ENCODE results near the gene SFTPD.
"Not testable (repeated sequence)": the region's sequence is repeated elsewhere in the genome, so short reads cannot be mapped to it uniquely, and the experiment has no call there.

The SFTPD gene

GRCh38 chr10:79923669-79924068, 25.2 kb downstream of the SFTPD start:
- no peak for DNase-seq

DNA sequence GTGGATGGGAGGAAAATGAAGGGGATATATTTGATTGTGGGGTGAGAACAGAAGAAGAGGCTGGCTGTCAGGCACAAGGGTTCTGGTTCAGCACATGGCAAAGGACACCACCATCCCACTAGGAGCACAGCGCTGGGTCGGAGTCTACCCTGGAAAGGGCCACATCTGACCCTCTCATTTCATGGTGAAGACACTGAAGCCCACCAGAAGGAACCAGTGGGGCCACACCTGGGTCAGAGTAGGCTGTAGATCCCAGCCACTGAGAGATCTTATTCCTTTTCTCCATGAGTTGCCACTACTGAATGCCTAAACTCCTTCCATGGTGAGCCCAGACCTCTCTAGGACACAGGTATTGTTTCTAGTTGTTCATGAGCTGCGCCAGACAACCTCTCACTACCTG, 25.8 kb downstream of the SFTPD start:
- no peak for DNase-seq

DNA sequence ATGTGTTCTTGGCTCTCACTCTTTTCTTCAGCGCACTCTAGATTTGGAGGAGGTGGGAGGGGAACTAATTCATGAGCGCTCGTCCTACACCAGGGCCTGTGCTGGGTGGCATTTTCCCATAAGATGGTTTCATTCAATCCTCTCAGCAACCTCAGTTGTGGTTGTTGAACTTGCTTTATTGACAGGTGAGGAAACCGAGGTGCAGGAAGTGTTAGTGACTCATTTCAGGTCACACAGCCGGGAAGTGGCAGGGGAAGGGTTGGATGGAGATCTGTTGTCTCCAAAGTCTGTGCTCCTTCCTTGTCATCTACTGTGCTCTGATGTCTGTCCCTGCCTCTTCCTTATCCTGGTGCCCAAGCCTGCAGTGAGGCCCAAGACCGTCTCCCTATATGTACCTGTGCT, 26.9 kb downstream of the SFTPD start:
- not testable (repeated sequence) for DNase-seq

DNA sequence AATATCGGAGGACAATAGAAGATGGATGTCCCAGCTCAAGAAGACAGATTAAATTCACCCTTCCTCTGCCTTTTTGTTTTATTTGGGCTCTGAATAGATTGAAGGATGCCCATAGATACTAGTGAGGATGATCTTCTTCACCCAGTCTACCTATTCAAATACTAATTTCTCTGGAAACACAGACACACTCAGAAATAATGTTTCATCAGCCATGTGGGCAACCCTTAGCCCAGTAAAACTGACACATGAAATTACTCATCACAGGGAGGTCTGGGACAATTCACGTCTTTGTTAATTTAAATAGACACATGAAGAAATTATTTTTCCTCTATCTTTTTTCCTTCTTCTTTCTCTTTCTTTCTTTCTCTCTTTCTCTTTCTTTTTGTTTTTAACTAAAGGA, 33.1 kb downstream of the SFTPD start:
- DNase-seq = not testable (repeated sequence)

GRCh38 chr10:79914512-79914911, 34.4 kb downstream of the SFTPD start:
- DNase-seq = not testable (repeated sequence)

DNA sequence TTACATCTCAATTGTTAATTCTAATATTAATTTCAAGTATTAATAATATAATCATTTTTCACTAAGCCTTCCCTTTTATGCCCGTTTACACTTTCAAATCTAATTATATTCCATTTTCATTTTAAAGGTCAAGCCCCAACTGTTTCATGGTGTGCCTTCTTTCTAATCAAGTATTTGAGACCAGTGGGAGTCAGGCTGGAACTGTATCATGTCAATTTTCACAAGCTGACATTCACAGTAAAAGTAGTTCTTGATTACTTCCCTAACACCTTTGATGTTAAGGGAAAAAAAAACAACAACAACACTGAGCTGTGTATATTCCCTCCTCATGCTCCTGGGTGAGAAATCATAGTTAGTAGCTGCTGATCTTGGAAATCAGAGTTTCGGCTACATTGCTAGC, 38.1 kb downstream of the SFTPD start:
- no peak for DNase-seq

GRCh38 chr10:79910344-79910743, 38.6 kb downstream of the SFTPD start:
- no peak for DNase-seq

DNA sequence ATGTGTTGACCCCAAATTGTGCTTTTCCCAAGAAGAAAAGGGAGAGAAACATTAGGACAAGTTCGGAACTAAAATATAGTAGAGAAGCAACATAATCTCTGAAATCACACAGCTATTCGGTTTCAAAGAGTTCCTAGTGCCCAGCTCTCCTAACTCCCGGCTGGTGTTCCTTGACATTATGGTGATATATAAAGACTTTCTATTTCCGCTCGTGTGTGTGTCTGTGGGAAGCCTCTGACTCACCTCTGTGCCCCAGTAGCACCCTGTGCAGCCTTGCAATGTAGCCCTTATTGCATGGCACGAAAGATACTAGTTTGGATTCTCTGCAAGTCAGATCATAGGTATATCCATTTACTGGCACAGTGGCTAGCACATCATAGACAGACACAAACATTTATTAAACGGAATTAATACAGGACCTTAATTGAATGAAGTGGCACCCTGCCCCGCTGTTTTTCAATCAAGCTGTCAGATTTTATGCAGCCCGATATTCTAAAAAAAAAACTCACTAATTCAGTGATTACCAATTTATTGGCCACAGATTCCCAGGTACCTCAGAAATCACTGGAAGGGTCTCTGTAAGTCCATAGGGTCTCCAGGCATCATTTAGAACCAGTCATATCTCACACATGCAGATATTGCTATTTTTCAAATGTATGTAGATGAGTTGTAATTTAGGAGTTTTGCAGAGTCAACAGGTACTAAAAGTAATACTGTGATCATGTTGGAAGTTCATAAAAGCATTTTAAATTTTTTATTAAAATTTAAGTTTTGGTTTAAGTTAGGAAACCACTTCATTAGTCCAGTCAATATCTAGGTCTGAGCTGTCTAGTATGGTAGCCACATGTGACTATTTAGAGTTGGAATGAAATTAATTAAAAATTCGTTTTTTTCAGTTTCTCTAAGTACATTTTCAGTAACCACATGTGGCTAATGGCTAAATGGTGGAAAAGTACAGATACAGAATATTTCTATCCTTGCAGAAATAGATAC, 43.3 kb downstream of the SFTPD start:
- DNase-seq = no peak

DNA sequence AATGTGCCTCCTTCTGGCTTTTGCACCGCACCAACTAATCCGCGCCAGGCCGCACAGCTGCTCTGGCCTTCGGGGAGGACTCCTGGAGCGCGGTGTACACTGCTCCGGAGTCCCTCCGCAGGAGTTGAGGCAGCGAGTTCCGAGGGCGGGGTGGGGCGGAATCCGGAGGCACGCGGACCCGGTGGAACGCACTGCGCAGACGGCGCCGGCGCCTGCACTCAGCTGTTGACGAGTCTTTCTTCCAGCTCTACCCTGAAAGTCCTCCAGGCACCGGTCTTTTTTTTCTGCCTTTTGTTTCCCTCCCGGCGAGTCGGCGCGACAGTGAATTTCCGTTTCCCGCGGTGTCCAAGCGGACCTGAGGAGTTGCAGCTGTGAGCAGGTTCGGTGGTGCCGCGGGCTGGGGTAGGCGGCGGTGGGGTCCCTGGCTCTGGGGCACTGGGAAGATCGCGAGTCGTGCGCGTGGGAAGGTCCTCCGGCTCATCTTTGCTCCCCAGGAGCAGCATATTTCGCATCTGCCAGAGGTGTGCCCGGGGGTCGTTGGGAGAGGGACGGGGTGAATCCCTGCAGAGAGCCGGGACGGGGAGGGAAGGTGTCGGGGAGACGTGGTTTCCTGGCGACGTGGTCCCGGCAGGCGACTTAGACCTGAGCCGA, 44.1 kb downstream of the SFTPD start:
- peak; percentile 30 for DNase-seq

DNA sequence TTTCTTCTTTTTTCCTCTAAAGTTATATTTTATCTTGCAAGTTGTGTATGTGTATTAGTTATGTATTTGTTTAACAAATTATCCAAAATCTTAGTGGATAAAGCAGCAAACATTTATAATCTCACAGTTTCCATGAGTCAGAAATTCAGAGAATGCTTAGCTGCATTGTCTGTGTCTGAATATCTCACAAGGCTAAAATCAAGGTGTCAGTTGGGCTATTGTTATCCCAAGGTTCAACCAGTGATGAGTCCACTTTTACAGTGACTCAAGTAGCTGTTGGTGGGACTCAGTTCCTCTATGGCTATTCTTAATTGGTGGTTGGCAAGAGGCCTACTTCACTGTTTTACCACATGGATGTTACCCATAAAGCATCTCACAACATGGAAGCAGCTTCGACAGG, 47.3 kb downstream of the SFTPD start:
- not testable (repeated sequence) for DNase-seq

DNA sequence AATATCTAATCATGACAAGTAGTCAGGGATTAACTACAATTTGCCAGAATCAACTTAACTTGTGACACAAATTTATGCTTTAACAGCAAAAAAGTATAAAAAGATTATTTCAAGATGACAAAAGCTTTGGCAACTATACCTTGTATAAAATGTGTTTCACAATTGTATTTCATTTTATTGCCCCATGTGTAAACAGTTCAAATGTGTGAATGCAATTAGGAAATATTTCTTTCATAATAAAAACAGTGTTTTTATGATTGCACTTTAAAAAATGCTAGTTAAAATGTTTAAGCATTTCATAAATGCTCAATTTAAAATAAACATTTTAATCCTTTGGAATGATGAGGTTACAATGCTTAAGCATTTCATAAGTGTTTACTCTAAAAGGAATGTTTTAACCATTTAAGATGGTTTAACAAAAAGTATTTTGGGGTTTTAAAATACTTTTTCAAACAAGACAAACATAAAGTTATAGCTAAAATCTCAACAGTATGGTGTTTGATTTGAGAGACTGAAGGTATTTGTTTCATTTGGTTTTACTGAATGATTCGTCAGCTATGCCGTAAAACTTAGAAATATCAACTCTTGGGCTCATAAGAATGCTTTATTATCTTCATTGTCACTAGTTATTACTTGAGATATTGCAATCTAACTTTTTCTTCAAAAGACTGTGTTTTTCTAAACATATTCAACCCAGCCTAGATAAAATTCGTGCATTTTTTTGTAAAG, 50.1 kb downstream of the SFTPD start:
- no peak for DNase-seq

DNA sequence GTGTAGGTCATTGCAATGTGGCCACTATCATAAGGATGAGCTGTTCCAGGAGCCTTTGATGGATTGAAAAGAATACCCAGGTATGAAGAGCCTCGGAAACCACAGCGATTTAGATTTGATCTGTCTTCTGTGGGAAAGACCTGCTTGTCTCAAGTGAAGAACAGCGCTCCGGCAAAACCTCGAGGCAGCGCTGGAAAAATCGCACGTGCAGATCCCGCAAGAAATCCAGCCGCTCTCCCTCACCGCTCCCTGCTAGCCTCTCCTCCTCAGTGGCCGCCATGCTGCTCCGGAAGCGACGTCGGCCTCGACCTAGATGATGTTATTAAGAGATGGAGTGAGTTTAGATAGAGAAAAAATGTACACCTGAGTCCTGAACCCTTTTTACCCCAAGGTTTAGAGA, 56.0 kb downstream of the SFTPD start:
- not testable (repeated sequence) for DNase-seq

DNA sequence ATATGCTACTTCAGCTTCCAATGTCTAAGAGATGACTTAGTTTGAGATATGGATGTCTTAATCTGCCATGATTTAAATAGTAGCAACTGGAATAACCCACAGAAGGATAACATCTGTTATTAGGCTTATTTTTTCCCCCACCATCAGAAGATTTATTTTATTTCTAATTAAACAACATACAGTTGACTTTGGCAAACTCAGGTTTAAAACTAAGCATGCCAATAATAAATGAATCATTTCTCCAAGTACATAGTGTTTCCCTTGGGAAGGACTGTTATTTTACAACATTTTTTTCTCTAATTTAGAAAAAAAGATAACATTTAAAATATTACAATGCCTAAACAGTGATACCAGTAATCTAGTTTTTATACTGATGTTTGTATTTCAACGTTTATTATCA, 58.4 kb downstream of the SFTPD start:
- no peak for DNase-seq

DNA sequence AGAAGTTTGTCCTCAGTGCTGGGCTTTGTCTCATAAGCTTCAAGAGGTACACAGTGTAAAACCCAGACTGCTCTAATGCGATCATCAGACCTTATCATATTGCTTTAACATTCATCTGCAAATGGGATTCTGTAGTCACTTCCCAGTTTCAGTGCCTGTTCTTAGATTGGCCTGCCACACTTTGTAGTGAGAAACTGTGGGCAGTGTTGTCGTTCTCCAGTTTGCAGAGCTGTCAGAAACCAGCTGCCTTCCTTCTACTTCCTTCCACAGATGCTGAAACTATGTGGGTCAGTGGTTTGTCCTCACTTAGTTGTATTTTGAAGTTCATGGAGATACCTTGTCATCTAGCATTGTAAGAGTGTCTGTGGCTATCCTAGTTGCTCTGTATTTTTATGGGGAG, 59.9 kb downstream of the SFTPD start:
- DNase-seq = not testable (repeated sequence)
